HepG2 (cell line): ENCODE measurements around the gene MARCHF2.

Source experiments
- ARHGAP35 ChIP-seq: sonication (generic); formaldehyde crosslinking; IDR thresholded peaks from 2 replicates; pipeline ENCODE4 v1.9.0; 2022; ENCODE audit warnings: mild to moderate bottlenecking, inconsistent platforms, moderate library complexity, missing genetic modification reagents, borderline replicate concordance
- FOXK2 ChIP-seq: fragments of 450-650 bp; IDR thresholded peaks from 2 replicates; pipeline ENCODE4 v1.6.1; 2016
- POLR2A ChIP-seq, 2 experiments: IDR thresholded peaks; 2 replicates each; pipeline ENCODE4 v1.6.1; 2011; ENCODE audit warnings: low read depth in 2 of 2, low read length in 2 of 2, mild to moderate bottlenecking in 1 of 2, moderate library complexity in 1 of 2; ENCODE audit not compliant: insufficient read depth in 1 of 2
- YY1 ChIP-seq: IDR thresholded peaks from 2 replicates; pipeline ENCODE4 v1.6.1; 2011; ENCODE audit warnings: low read length, low read depth, moderate library complexity, mild to moderate bottlenecking; ENCODE audit not compliant: insufficient read depth, insufficient replicate concordance
- ZNF326 ChIP-seq: sonication (generic); formaldehyde crosslinking; IDR thresholded peaks from 2 replicates; pipeline ENCODE4 v1.4.0; 2020; ENCODE audit warnings: missing genetic modification reagents, borderline replicate concordance
- TF ChIP-seq, protein P1 (sequence below): sonication (generic); formaldehyde crosslinking; IDR thresholded peaks from 2 replicates; pipeline ENCODE4 v1.4.0; 2020; ENCODE audit warnings: missing genetic modification reagents, low read depth, mild to moderate bottlenecking, borderline replicate concordance
- TF ChIP-seq, protein P2 (sequence below): IDR thresholded peaks from 2 replicates; pipeline ENCODE4 v1.6.1; 2016; ENCODE audit warnings: low read depth, borderline replicate concordance
- TF ChIP-seq, protein P3 (sequence below): sonication (generic); formaldehyde crosslinking; IDR thresholded peaks from 2 replicates; pipeline ENCODE4 v1.5.0; 2020; ENCODE audit warnings: mild to moderate bottlenecking, missing genetic modification reagents, moderate library complexity
- TF ChIP-seq, protein P4 (sequence below): IDR thresholded peaks from 2 replicates; pipeline ENCODE4 v1.6.1; 2018; ENCODE audit warnings: missing genetic modification reagents, mild to moderate bottlenecking, missing compliant biosample characterization

DNA sequence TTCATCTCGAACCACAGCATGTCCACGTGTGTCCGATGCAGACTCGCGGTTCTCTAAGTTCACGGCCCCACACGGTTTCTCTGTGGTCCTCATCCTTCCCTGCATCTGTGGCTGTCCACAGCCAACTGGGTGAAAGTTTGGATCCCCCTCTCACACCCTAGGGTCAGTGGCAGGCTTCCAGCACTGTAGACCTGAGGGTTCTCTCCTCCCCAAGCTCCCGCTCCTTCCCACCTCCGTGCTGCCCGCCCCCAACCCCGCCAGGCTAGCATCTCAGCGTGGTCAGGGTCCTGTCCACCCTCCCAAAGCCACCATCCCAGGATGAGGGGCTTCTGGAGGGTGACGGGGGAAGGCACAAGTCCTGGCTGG, 46.2 kb upstream of the MARCHF2 start:
- TF ChIP-seq, protein P1, sequence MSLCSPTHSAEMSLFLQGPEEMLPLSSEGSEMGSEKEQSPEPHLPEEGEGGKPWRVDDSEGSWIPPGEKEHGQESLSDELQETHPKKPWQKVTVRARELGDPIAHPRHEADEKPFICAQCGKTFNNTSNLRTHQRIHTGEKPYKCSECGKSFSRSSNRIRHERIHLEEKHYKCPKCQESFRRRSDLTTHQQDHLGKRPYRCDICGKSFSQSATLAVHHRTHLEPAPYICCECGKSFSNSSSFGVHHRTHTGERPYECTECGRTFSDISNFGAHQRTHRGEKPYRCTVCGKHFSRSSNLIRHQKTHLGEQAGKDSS, result no peak
- TF ChIP-seq POLR2A (IDR thresholded peaks at IDR 0.05; ENCODE audit: insufficient read depth in 1 of 2, low read depth in 2 of 2, low read length in 2 of 2) (peak in 1 of 2 experiments; percentile 11; a peak in 1 of 4 replicates), ZNF326 (CRISPR knock-in tag) (no peak), YY1 (no peak), FOXK2 (no peak), ARHGAP35 (CRISPR knock-in tag) (no peak)
- TF ChIP-seq, protein P2, sequence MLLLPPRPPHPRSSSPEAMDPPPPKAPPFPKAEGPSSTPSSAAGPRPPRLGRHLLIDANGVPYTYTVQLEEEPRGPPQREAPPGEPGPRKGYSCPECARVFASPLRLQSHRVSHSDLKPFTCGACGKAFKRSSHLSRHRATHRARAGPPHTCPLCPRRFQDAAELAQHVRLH (CRISPR knock-in tag), result no peak
- TF ChIP-seq, protein P3, sequence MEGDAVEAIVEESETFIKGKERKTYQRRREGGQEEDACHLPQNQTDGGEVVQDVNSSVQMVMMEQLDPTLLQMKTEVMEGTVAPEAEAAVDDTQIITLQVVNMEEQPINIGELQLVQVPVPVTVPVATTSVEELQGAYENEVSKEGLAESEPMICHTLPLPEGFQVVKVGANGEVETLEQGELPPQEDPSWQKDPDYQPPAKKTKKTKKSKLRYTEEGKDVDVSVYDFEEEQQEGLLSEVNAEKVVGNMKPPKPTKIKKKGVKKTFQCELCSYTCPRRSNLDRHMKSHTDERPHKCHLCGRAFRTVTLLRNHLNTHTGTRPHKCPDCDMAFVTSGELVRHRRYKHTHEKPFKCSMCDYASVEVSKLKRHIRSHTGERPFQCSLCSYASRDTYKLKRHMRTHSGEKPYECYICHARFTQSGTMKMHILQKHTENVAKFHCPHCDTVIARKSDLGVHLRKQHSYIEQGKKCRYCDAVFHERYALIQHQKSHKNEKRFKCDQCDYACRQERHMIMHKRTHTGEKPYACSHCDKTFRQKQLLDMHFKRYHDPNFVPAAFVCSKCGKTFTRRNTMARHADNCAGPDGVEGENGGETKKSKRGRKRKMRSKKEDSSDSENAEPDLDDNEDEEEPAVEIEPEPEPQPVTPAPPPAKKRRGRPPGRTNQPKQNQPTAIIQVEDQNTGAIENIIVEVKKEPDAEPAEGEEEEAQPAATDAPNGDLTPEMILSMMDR (CRISPR knock-in tag), result no peak
- TF ChIP-seq, protein P4, sequence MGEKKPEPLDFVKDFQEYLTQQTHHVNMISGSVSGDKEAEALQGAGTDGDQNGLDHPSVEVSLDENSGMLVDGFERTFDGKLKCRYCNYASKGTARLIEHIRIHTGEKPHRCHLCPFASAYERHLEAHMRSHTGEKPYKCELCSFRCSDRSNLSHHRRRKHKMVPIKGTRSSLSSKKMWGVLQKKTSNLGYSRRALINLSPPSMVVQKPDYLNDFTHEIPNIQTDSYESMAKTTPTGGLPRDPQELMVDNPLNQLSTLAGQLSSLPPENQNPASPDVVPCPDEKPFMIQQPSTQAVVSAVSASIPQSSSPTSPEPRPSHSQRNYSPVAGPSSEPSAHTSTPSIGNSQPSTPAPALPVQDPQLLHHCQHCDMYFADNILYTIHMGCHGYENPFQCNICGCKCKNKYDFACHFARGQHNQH (CRISPR knock-in tag), result no peak
